Adipose tissue (tissue), 3 donors: ENCODE results near the gene MYO18A. TPM values are rescaled to one million over a fixed set of nuclear protein-coding genes. Genes with fewer than 3 reads are reported as not detected.

ENCODE experiments used
- H3K27ac ChIP-seq: one replicate; pipeline ENCODE4 v1.5.1; 2013; ENCODE audit warnings: low read depth, low read length
- WGBS, 3 donors: extraction: QIAGEN DNeasy Blood & Tissue Kit; methylation state at CpG; one replicate each; pipeline ENCODE4 v1.1.7; 2013; 5-methylcytosine and 5-hydroxymethylcytosine counted together
- polyA plus RNA-seq, 3 donors: library from polyadenylated mRNA; stranded (reverse); fragments of 200-250 nt; gene quantifications; one replicate each; pipeline ENCODE4 v1.2.3, GENCODE V29; 2013
- donor health status: healthy with polysubstance abuse.
- donor health status: Bipolar disorder and iron deficiency.
- donor health status: healthy.

The MYO18A gene
- polyA plus RNA-seq, 3 donors: 14.3 to 33.3 (median 18.6) TPM

GRCh38 chr17:29140051-29140621 is 40.1 kb downstream of the MYO18A start:
- H3K27ac ChIP-seq: no peak overlapping the region
- WGBS, 3 donors: 0 to 8% (median 2%) methylated on average over 14 of the region's 14 CpGs

DNA sequence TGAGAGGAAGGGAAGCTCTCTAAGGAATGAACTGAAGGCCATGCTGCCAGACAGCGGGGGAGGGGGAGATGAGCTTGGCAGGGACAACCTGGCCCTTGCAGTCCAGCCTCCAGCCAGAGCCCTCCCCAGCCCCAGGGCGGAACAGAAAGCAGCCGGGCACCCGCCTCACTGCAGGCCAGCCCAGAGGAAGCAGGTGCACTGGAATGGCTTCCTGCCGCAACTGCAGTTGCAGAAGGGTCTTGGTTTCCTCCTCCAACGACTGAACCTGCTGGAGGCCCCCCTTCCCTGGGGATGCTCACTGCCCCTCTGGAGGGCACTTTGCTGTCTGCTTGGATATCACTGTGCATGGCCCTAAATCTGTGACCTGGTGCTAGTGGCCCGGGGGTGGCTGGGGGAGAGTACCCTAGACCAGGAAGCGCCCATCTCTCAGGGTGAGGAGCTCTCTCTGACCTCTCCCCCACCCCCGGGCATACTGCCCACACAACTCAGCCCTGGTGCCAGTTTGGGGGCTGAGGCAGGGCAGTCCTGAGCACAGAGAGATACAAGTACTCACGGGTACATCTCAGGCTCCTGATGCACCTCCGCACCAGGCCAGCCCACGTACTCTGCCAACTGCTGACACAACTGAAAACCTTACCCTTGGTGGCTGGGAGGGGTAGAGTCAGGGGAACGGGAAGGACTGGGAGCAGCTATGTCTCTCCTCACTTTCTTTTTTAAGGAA is 41.1 kb downstream of the MYO18A start:
- 13 to 63% (median 19%) methylated on average over 12 to 13 of the region's 13 CpGs for WGBS, 3 donors
- H3K27ac ChIP-seq: no peak overlapping the region

DNA sequence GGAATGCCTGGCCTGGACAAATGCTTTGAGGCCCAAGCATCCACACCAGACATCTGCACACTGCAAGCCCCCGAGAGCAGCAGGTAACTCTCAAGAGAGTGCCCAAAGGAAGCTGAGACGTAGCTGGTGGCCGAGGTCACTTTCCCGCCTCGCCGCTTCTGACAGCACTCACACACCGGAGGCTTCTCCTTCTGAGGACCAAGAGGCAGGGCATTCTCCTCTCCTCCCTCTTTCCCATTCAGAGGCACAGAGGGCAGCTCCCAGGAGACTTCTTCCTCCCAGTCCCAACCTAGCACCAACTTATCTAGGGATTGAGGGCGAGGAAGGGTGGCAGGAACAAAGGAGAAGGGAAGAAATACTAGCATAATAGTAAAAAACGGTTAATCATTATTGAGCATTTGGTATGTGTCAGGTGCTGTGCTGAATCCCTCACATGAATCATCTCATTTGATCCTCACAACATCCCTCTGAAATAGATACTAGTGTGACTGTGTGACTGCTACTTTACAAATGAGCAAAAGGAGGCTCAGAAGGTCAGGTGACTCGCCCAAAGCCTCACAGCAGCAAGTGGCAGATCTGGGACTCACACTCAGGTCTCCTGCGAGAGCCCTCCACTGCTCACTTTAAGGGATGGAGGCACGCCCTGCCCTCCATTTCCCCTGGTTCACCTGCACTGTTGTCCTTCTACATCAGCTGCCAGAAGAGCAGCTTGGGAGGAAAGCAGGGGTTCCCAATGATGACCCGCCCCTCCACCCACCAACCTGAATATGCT is 41.8 kb downstream of the MYO18A start:
- no peak overlapping the region for H3K27ac ChIP-seq
- WGBS, 3 donors: 48 to 80% (median 51%) methylated on average over 13 of the region's 13 CpGs

GRCh38 chr17:29136998-29137730 is 43.0 kb downstream of the MYO18A start:
- WGBS, 3 donors: 75 to 84% (median 78%) methylated on average over 8 of the region's 8 CpGs
- H3K27ac ChIP-seq: no peak overlapping the region

GRCh38 chr17:29135464-29135863 is 44.7 kb downstream of the MYO18A start:
- no peak overlapping the region for H3K27ac ChIP-seq
- WGBS, 3 donors: 47 to 60% (median 48%) methylated on average over 2 of the region's 2 CpGs

GRCh38 chr17:29133121-29133713 is 47.0 kb downstream of the MYO18A start:
- no peak overlapping the region for H3K27ac ChIP-seq
- WGBS, 3 donors: 62 to 67% (median 66%) methylated on average over 4 of the region's 4 CpGs

DNA sequence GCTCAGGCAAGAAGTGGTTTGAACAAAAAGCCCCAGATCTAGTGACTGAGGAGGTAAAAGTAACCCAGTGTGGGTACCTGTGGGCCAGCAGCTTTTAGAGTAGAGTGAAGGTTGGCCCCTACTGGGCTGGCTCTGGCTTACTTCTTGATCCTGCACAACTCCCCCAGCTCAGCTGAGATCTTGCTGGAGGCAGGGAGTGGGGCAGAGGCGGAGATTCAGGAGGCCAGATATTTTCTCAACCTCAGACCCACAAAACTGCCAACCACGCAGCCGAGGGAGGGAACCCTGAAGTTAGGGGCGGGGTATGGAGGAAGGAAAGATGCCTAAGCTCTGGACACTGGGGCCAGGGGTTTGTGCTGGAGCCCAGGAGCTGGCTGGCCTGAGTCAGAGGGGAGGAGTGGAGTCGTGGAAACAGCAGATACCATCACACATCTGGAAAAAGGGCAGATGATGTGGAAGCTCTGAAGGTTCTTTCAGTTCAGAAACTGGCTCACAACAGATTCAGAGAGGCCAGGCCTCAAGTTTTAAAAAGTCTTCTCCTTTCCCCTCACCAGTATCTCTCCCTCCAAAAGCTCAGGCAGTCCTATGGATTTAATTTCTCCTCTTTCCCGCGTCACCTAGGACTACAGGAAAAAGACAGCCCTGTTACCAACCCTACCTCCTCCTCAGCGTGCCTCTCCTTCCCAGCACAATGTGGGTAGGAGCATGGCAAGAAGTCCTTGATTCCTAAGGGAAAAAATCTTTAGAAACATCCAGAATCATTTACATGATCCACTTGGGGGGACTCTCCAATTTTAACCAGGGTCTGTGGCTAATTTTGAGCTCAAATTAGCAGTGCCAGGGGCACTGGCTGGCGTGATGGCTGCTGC is 48.1 kb downstream of the MYO18A start:
- 51 to 85% (median 53%) methylated on average over 9 of the region's 9 CpGs for WGBS, 3 donors
- H3K27ac ChIP-seq: no peak overlapping the region

DNA sequence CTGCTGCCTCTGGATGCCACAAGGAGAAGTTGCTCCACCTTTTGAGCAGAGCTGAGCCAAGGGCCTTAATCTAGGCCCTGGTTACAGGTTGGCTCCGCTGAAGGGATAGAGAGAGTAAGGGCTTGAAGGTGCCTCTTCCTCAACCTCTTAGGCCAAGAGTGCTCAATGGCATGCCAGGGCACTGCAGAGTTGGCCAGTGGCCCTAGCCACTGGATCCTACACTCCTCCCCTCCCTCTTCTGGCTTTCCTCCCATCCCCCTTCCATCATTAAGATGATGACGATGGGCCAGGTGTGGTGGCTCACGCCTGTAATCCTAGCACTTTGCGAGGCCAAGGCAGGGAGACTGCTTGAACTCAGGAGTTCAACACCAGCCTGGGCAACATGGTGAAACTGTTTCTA is 50.5 kb downstream of the MYO18A start:
- 73 to 98% (median 91%) methylated on average over 4 of the region's 4 CpGs for WGBS, 3 donors
- H3K27ac ChIP-seq: no peak overlapping the region

DNA sequence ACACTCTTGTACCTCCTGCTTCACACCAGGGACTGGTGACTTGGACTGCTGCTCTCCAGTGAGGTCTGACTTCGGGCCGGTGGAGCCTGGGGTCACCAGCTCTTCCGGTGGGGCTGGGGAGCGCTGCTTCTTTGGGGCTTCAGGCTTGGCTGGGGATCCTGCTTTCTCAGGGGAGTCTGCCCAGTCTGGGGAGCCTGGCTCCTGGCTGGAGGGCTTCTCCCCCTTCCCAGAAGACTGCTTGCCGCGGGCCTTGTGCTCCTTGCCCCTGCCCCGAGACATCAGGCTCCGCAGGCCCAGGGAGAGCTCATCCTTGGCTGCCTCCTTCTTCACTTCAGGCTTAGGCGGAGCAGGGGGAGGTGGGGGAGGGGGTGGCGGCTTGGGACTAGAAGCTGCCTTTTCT is 52.4 kb downstream of the MYO18A start:
- WGBS, 3 donors: 86 to 92% (median 88%) methylated on average over 10 of the region's 10 CpGs
- no peak overlapping the region for H3K27ac ChIP-seq

DNA sequence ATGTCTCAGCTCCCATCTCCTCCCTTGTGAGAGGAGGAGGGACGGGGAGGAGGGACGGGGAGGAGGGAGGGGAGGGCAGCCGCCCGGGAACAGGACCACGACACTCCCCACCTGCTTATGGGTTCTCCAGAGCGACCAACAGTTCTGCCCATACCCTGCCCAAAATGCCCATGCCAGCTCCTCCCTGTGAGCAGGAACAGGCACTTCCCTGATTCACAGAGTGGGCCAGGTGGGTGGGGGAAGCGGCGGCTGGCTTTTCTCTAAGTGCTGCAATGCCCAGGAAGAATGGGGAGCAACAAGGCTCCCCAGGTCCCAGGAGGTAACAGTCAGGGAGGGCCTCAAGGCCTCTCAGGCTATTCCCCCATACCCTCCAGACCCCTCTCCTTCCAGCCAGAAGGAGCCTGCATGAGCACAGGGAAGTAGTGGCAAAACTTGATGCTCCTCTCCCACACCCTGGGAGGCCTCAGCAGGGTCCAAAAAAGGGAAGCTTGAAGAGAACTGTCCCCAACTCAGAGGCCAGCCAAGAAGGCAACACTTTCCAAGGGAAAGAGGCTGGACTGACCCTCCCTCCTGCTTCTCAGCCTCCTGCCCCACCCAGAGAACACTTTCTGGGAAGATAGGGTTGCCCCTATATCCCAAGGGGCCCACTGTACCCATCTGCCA is 53.8 kb downstream of the MYO18A start:
- WGBS, 3 donors: 61 to 93% (median 65%) methylated on average over 7 to 8 of the region's 8 CpGs
- no peak overlapping the region for H3K27ac ChIP-seq

- WGBS, 3 donors: 84 to 86% (median 85%) methylated on average over 9 of the region's 9 CpGs
- no peak overlapping the region for H3K27ac ChIP-seq
Measured at GRCh38 chr17:29125651-29126050, 54.5 kb downstream of the MYO18A start.

DNA sequence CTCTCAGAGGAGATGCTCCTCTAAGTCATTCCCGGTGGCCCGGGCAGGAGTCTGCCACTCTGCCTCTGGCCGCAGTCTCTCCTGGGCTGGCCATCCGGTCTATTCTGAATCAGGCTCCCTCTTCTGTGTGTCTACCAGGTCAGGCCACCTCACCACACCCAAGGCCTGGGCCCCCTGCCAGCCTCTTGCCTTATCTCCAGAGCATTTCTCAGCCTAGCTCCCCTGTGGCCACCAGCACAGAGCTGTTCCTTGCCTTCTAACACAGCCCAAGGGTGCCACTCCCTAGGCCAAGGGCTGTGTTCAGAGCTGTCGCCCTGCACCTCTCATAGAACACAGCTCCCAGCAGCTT is 55.3 kb downstream of the MYO18A start:
- 48 to 87% (median 71%) methylated on average over 5 of the region's 5 CpGs for WGBS, 3 donors

GRCh38 chr17:29124135-29124924 is 55.9 kb downstream of the MYO18A start:
- no peak overlapping the region for H3K27ac ChIP-seq
- 68 to 77% (median 73%) methylated on average over 13 of the region's 13 CpGs for WGBS, 3 donors

More for the DNA sequence above, 55.3 kb downstream of the MYO18A start:
- H3K27ac ChIP-seq: no peak overlapping the region

- no peak overlapping the region for H3K27ac ChIP-seq
- 84 to 85% (median 85%) methylated on average over 9 of the region's 9 CpGs for WGBS, 3 donors
Measured at GRCh38 chr17:29123111-29123510, 57.1 kb downstream of the MYO18A start.

- H3K27ac ChIP-seq: no peak overlapping the region
- 90 to 95% (median 91%) methylated on average over 10 of the region's 10 CpGs for WGBS, 3 donors
Measured at GRCh38 chr17:29121442-29121841, 58.8 kb downstream of the MYO18A start.

GRCh38 chr17:29120433-29120832 is 59.8 kb downstream of the MYO18A start:
- WGBS, 3 donors: 61 to 93% (median 93%) methylated on average over 2 of the region's 2 CpGs
- no peak overlapping the region for H3K27ac ChIP-seq
